ENCODE results near the gene ZNF180.

The ZNF180 gene

GRCh38 chr19:44430956-44431355 is 69.4 kb downstream of the ZNF180 start:
- no peak for TF ChIP-seq CTCF (IDR thresholded peaks at IDR 0.05; ENCODE audit: low read depth, low read length, missing control alignments)
- DNase-seq (ENCODE audit: extremely low read depth, low read depth), result no peak
- no peak overlapping the region for H3K4me3 ChIP-seq (replicated peaks; ENCODE audit: low read depth, low read length)

All from HFF-Myc (cell line).